H1 (cell line): ENCODE data around the gene MPDZ. TPM values are rescaled to one million over a fixed set of nuclear protein-coding genes. Genes with fewer than 3 reads are reported as not detected.

Experiments
- GTF2F1 ChIP-seq: IDR thresholded peaks from 2 replicates; pipeline ENCODE4 v1.6.1; 2012; ENCODE audit warnings: low read depth, low read length, improper control_type of control experiment, borderline replicate concordance
- MAFK ChIP-seq: IDR thresholded peaks from 2 replicates; pipeline ENCODE4 v1.6.1; 2012; ENCODE audit warnings: low read depth, mild to moderate bottlenecking, improper control_type of control experiment, low read length
- RAD21 ChIP-seq, 2 experiments: IDR thresholded peaks in 1 of 2; conservative IDR thresholded peaks in 1 of 2; 2 replicates each; pipeline ENCODE4 v1.6.1; 2011; ENCODE audit warnings: low read depth in 2 of 2, low read length in 2 of 2, improper control_type of control experiment in 1 of 2, inconsistent platforms in 1 of 2, mild to moderate bottlenecking in 1 of 2, moderate library complexity in 1 of 2
- TAF1 ChIP-seq: IDR thresholded peaks from 2 replicates; pipeline ENCODE4 v1.6.1; 2011; ENCODE audit warnings: mild to moderate bottlenecking, low read depth, low read length
- TAF7 ChIP-seq: optimal IDR thresholded peaks from 2 replicates; pipeline ENCODE3; 2011; ENCODE audit warnings: low read depth, mild to moderate bottlenecking, inconsistent platforms, low read length, moderate library complexity, borderline replicate concordance
- polyA plus RNA-seq, 7 experiments: library from polyadenylated mRNA; depleted of rRNA in 3 of 7; stranded (reverse) in 5 of 7; unstranded in 2 of 7; fragments of >200 nt in 5 of 7; fragments of 200-250 nt in 2 of 7; gene quantifications; 1 replicate in 5 of 7; 2 replicates in 1 of 7; 4 replicates in 1 of 7; pipeline versions ENCODE4 v1.2.1 to v1.2.3, GENCODE V29; 2011 to 2013; ENCODE audit warnings: missing spikeins in 2 of 7, mixed read lengths in 2 of 7
- total RNA-seq: library from RNA; stranded (reverse); fragmentation: NEBNext Ultra II Directional; extraction: Animal tissue kit (Norgen Biotek cat#: 25700); gene quantifications from 2 replicates; pipeline ENCODE4 v1.2.1, GENCODE V29; 2021

The MPDZ gene
- total and polyA plus RNA-seq, 2 of the 8 experiments (the other 6 are each of a cell fraction or from before 2014, with no cell fraction given) = 14.6 to 39.4 TPM

DNA sequence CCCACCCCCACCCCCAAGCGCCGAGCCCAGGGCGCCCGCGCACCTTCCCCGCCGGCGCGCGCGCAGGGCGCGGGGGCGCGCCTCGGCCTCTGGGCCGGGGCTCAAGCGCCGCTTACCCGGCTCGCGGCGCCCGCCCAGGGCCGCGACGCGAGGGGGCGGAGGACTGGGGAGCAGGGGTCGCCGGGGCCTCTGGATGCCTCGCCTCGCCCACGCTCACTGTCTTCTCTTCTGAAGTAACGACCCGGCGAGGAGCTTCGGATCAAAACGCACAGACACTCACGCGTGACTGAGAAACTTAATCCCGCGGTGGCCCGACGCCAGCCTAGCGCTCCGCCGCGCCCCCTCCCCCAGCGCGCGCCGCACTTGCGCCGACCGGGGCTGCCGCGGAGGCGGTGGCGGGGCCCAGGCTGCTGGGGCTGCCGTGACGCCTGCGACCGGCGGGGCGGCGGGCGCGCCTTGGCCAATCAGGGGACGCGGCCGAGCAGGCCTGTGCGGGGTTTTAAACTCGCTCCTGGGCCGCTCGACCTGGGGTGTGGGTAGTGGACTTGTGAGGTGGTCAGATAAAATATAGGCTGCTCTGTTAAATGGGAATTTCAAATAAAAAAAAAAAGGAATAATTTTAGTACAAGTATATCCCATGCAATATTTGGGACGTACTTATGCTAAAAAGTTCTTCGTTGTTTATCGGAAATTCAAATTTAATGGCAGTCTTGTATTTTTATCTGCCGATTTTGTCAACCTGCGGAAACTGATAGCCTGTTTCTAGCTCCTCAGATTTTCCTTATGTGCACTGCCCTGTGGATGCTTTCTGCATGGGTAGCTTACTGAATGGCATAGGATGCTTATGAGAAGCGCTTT lies at the start of gene MPDZ (continued):
- TF ChIP-seq MAFK = no peak
- TF ChIP-seq TAF7 = no peak
- no peak; a peak in 1 of 4 replicates for TF ChIP-seq RAD21 (IDR thresholded peaks at IDR 0.05 in 1 of 2, conservative IDR thresholded peaks at IDR 0.05 in 1 of 2; ENCODE audit: low read depth in 2 of 2, low read length in 2 of 2)
- TF ChIP-seq TAF1 = peak; percentile 54; the same call in 1 of the 2 replicates
- TF ChIP-seq GTF2F1 = no peak
